ENCODE data around the gene NXPE3.

GRCh38 chr3:101824702-101825101 lies 45.7 kb downstream of the NXPE3 start:
- TF ChIP-seq, protein P1, sequence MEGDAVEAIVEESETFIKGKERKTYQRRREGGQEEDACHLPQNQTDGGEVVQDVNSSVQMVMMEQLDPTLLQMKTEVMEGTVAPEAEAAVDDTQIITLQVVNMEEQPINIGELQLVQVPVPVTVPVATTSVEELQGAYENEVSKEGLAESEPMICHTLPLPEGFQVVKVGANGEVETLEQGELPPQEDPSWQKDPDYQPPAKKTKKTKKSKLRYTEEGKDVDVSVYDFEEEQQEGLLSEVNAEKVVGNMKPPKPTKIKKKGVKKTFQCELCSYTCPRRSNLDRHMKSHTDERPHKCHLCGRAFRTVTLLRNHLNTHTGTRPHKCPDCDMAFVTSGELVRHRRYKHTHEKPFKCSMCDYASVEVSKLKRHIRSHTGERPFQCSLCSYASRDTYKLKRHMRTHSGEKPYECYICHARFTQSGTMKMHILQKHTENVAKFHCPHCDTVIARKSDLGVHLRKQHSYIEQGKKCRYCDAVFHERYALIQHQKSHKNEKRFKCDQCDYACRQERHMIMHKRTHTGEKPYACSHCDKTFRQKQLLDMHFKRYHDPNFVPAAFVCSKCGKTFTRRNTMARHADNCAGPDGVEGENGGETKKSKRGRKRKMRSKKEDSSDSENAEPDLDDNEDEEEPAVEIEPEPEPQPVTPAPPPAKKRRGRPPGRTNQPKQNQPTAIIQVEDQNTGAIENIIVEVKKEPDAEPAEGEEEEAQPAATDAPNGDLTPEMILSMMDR (IDR thresholded peaks at IDR 0.05; ENCODE audit: low read length): no peak
- TF ChIP-seq EZH2phosphoT487 (IDR thresholded peaks at IDR 0.05; ENCODE audit: low read length): no peak
